Measurements from ENCODE around the gene NCOR1.
"Not testable (repeated sequence)": the region's sequence is repeated elsewhere in the genome, so short reads cannot be mapped to it uniquely, and the experiment has no call there.

DNA sequence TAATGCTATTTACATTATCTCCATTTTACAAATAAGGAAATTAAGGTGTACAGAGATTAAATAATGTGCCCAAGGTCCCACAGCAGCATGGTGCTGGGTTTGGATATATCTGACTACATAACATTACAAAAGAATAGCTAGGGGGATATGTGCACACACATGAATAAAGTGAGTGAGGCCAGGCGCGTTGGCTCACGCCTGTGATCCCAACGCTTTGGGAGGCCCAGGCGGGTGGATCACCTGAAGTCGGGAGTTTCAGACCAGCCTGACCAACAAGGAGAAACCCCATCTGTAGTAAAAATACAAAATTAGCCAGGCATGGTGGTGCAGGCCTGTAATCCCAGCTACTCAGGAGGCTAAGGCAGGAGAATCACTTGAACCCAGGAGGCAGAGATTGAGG is 10.6 kb downstream of the NCOR1 start:
- TF ChIP-seq, protein P1, sequence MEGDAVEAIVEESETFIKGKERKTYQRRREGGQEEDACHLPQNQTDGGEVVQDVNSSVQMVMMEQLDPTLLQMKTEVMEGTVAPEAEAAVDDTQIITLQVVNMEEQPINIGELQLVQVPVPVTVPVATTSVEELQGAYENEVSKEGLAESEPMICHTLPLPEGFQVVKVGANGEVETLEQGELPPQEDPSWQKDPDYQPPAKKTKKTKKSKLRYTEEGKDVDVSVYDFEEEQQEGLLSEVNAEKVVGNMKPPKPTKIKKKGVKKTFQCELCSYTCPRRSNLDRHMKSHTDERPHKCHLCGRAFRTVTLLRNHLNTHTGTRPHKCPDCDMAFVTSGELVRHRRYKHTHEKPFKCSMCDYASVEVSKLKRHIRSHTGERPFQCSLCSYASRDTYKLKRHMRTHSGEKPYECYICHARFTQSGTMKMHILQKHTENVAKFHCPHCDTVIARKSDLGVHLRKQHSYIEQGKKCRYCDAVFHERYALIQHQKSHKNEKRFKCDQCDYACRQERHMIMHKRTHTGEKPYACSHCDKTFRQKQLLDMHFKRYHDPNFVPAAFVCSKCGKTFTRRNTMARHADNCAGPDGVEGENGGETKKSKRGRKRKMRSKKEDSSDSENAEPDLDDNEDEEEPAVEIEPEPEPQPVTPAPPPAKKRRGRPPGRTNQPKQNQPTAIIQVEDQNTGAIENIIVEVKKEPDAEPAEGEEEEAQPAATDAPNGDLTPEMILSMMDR (IDR thresholded peaks at IDR 0.05; ENCODE audit: low read depth, low read length): not testable (repeated sequence)
- TF ChIP-seq EZH2phosphoT487 (IDR thresholded peaks at IDR 0.05; ENCODE audit: low read depth): not testable (repeated sequence)
